PC-3 (cell line): ENCODE data around the gene RNF141.

Experiments used
- EZH2 ChIP-seq: fragments of 300-600 bp; sonication (generic); IDR thresholded peaks from one replicate; pipeline ENCODE4 v1.6.1; 2017; ENCODE audit warnings: antibody characterized with exemption, mild to moderate bottlenecking, low read length; ENCODE audit not compliant: unreplicated experiment
- EZH2phosphoT487 ChIP-seq: fragments of 300-600 bp; sonication (generic); IDR thresholded peaks from 2 replicates; pipeline ENCODE4 v1.6.1; 2018; ENCODE audit warnings: mild to moderate bottlenecking, antibody characterized with exemption, low read length, borderline replicate concordance
- TF ChIP-seq, protein P1 (sequence below): fragments of 300-600 bp; sonication (generic); conservative IDR thresholded peaks from 2 replicates; pipeline ENCODE4 v1.5.1; 2017; ENCODE audit warnings: antibody characterized with exemption, low read depth, mild to moderate bottlenecking, low read length

DNA sequence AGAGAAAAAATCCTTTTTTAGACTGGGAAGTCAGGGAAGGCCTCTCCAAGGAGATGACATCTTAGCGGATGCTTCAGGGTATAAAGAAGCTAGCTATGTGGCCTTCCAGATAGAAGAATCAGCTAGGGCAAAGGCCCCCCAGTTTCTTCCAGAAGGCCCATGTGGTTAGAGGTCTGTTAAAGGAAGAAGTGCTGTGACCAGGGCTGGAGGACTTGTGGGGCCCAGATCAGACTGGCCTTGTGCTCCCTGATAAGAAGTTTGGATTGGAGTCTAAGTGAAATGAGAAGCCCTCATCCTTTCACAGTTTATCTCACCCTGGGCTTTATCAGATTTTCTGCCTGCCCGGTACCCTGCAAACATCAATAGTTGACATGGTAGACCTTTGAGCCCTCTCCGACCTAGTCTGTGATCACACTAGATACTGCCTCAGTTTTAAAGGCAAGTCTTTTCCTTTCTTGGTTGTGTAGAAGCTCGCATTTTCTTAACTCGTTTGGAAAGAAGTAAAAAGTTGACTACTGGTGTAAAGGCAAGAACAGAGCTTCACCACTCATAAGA, 78.2 kb downstream of the RNF141 start:
- TF ChIP-seq, protein P1, sequence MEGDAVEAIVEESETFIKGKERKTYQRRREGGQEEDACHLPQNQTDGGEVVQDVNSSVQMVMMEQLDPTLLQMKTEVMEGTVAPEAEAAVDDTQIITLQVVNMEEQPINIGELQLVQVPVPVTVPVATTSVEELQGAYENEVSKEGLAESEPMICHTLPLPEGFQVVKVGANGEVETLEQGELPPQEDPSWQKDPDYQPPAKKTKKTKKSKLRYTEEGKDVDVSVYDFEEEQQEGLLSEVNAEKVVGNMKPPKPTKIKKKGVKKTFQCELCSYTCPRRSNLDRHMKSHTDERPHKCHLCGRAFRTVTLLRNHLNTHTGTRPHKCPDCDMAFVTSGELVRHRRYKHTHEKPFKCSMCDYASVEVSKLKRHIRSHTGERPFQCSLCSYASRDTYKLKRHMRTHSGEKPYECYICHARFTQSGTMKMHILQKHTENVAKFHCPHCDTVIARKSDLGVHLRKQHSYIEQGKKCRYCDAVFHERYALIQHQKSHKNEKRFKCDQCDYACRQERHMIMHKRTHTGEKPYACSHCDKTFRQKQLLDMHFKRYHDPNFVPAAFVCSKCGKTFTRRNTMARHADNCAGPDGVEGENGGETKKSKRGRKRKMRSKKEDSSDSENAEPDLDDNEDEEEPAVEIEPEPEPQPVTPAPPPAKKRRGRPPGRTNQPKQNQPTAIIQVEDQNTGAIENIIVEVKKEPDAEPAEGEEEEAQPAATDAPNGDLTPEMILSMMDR: no peak
- TF ChIP-seq EZH2 (no peak), EZH2phosphoT487 (no peak)
